RCC 7860 (cell line): ENCODE measurements around the gene PTPRG.

Experiments
- DNase-seq: peaks from one replicate; pipeline ENCODE4 v3.0.0-alpha.2; 2015; ENCODE audit warnings: low spot score
- FAIRE-seq: peaks from 2 replicates; lab custom pipeline; 2012; peaks lifted over from hg19 to GRCh38; lab: Jason Lieb, UNC

The PTPRG gene

DNA sequence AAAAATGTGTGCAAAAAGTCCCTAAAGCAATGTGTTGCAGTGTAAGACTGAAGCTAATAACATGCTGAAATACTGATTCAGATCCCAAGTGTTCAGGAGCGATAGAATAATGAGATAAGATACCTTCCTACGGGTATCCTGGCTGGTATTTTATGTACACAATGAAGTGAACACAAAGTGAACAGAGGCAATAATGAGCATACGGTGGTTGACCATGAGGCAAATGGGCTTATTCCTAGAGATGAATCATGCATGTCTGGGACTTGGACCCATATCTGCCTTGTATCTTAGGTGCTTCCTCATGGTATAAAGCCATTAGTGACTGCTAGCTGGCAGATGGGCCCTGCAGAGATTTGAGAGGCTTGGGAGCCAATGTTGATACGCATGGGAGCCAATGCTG is 21.5 kb downstream of the PTPRG start:
- DNase-seq (no peak), FAIRE-seq (no peak)

DNA sequence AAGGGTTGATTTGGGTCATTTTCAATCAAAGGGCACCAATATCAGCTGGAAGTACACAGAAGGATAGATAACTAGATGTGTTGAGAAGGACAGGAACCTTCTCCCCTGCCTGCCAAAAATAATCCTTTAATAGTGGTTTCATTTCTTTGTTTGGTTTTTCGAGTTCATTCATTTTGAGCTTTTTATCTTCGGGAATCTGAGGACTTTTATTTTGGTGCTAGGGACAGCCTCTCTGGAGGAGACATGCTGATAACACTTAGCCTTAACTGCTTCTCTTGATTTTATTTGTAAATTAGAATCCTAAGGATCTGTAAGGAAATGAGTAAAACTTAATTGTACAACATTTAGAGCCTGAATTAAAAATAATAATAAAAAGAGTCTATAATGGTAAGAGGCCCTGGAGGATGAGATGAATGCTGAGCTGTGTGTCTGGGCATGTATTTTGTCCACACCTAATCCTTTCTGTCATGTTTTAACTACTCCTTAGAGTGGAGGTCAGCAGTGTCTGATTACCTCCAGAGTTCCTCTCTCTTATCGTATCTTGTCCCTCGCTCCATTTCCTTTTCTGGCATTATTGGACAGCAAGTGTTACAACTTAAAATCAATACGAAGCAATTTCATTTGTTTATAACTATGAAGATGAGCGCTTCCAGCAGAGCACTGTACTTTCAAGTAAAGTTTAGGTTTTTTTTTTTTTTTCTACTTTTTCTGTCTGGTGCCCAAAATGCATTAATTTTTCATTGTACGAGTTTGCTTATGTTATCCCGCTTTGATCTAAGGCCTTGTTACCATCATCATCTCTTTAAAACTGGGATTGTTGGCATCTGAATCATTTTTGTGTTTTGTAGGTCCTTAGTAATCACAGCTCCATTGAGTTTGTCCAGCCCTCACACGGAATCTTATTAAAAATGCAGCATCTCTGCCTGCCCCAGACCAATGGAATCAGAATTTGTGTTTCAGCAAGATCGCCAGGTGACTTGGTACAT is 22.8 kb downstream of the PTPRG start:
- DNase-seq (no peak), FAIRE-seq (no peak)

DNA sequence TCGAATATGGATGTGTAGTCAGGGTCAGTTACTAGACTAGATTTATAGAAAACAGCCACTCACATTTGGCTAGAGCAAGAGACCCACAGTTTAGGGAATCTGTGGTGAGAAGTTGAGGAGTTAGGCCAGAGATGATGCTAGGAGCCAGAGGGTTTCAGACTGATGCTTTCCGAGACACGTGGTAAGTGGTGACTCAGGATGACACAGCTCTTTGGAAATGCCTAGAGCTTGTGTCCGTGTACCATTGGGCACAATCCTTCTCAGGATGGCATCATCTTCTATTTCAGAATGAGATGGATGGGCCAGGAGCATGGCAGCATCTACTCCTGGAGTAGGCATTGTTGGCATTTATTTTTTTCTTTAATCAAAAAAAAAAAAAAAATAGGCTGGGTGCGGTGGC is 28.5 kb downstream of the PTPRG start:
- FAIRE-seq (peak; percentile 75), DNase-seq (peak; percentile 81)

DNA sequence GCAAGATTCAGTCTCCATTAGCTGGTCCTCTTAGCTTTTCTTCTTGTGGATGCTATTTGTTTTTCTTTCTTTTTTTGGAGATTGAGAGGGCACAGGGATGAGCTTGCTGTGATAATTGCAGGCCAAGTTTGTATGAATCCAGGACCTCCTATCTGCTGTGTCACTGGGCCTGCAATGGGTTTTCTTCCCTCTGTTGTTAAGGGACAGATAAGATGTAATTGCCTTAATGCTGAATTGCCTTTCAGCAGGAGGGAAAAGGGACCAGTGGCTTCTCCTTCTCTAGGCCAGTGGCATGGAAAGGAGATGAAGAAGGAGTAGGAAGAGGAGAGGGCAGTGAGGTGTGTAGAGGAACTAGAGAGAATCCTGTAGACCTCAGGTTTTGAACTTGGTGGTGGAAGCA is 29.9 kb downstream of the PTPRG start:
- DNase-seq: no peak
- FAIRE-seq: no peak

DNA sequence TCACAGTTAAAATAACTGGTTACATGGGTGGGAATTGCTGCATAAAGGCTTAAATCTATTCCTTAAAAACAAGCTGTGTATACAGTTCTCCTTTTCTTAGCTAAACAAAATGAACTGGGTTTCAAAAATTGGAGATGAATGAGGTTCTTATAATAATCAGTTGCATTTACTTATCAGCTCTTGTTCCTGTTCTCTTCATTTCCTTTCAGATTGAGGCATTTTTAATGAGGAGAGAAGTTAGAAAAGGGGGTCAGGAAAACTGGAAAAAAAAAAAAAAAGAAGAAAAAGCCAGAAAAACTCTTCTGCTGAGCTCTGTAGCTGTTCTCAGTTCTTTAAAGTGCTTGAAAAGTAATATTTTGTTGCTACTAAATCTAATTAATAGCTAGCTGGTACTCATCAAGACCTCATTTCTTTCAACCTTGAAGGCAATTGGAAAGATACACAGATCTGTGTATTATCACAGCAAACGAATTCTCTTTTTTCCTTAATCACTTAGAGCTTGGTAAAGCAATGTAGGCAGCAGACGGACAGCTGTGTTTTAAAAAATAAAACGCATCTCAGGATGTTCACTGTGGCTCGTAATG is 32.2 kb downstream of the PTPRG start:
- no peak for DNase-seq
- no peak for FAIRE-seq

DNA sequence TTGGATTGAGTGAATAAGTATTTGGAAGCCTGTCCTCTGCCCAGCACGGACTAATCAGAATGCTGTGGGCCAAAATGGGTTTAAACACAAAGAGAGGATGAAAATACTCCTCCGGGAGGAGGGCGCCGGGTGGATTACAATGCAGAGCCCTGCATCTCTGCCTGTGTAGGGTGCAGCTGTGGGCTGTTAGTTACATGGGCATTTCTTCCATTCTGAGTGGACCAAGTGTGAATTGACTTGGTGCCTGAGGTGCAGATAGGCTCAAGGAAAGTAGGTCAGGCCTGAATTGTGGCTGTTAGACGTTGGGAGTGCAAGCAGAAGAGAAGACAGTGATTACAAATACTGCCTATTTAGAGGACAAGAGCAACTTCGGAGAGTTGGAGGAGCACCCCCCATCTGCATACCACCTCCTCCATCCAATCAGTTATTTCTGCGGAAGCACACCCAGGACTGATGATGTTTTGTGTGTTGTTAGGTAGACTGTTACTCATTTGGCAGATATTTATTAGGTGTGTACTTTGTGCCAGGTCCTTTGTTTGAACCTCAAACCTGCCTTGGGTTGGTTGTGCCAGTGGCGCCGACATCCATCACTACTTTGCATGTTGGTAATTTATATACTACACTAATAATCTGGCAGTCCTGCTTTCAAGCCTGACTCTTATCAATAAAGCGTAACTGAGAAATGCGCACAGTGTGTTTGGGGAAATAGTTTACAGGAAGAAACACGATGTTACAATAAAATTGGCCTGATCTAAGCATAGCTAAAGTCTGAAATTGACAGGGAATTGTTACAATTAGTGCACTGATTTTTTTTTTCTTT is 33.0 kb downstream of the PTPRG start:
- DNase-seq (no peak), FAIRE-seq (no peak)

DNA sequence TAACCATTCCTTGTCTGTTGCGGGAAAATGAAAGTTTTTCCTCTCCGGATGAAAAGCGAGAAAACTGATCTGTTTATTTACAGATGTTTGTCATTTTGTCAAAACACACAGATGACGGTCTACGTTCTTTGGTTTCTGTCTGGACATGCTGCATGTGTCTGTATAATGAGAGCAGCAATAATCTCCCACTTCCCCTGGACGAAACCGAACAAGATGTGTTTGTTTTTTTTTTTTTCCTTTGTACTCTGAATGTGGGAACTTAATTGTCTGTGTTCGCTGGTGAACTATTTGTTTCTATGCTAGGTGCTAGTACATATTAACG is 33.6 kb downstream of the PTPRG start:
- no peak for DNase-seq
- no peak for FAIRE-seq

DNA sequence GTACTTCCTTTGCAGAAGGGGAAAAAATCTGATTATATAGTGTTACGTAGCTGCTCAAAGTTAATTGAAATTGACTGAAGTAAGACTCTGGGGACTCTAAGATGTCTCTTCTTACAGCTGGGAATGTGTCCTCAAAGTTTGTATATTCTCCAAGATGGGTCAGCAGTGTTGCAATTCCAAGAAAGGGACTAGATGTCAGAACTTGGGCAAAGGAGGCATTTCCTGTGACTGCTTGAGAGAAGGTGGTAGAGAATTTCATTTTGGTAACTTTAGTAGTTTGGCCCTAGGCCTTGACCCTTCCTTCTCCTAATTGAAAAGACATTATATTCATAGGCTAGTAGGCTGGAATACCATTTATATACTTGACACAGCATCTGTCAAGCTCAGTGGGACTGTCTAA is 33.9 kb downstream of the PTPRG start:
- no peak for FAIRE-seq
- no peak for DNase-seq

DNA sequence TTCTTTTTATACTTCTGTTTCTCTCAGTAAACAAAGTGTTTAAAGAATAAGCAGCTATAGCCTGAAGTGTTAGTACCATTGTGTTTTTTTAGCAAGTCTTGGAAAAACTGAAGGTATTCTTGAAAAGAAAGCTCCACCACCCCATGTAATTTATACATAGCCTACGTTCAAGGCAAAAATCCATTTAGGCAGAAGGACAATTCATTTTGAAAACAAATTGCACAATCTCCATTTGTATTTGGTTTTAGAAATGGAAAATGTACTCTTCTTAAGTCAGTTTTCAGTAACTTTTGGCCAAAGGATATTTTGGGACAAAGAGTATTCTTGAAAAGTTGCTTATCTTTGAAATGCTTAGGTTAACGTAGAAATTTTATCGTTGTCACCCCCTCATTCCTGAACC is 34.5 kb downstream of the PTPRG start:
- DNase-seq (no peak), FAIRE-seq (no peak)

DNA sequence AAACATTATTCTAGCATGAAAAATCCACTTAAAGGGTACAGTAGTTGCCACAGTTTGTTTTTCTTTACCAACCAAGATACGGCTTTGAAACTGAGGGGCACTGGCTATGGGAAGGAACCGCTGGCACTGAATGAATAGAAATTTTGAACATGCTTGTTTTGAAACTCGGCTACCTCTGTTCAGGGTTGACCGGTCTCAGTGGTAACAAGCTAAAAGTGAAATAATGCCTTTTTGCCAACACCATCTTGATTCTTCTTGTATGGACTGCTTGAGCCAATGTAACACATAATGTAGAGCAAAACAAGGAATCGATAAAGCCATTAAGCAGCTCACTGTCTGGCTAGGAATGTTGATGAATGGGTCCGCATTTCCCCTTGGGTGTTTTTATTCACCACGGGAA is 36.5 kb downstream of the PTPRG start:
- FAIRE-seq: no peak

DNA sequence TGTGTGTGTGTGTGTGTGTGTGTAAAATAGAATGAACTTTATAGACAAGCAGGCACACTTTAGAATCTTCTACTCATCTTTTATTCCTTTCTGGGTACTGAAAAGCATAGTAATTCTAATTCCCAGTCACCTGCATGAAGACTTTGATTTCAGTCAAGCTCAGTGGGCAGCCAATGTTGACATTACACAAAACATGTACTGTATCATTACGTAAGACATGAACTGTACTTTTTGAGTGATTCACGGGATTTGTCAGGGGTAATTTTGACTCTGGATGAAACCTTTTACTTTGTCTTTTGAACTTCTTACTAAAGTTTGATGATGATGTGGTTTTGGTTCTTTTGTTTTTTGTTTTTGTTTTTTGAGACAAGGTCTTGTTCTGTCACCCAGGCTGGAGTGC is 38.8 kb downstream of the PTPRG start:
- DNase-seq (no peak), FAIRE-seq (no peak)

More for the DNA sequence above, 36.5 kb downstream of the PTPRG start:
- DNase-seq: no peak

DNA sequence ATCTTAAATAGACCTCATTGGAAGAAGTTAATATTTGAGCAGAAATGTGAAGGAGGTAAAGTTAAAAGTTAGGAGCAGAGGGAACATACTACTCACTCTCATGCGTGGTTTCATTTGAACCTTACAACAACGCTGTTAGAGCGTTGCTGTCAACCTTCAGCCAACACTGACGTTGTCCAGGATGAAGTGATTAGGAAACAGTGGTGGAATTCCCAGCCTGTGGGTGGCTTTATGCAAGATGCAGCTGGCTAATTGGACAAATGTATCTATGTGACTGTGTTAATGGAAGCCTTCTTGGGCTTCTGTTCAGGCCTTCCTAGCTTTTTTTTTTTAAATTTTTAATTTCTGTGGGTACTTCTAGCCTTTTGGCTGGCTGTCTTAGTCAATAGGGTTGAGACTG is 40.5 kb downstream of the PTPRG start:
- DNase-seq (no peak), FAIRE-seq (no peak)

DNA sequence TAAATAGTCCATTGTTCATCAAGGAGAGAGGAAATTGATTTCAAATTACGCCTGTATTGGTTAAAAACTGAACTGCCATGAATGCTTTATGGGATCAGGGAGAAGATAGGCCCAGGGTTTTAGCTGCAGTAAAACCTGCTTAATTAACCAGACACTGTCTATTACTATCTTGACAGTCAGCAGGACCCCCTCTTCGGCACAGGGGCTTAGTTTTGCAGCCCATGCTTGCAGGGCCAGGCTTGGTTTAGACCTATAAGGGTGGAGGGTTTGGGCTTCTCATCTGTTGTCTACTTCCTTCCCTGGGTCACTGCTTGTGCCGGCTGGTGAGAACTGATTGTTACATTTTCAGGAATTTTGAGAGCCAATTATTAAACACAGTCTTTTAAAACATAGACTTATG is 41.1 kb downstream of the PTPRG start:
- DNase-seq (no peak), FAIRE-seq (no peak)

DNA sequence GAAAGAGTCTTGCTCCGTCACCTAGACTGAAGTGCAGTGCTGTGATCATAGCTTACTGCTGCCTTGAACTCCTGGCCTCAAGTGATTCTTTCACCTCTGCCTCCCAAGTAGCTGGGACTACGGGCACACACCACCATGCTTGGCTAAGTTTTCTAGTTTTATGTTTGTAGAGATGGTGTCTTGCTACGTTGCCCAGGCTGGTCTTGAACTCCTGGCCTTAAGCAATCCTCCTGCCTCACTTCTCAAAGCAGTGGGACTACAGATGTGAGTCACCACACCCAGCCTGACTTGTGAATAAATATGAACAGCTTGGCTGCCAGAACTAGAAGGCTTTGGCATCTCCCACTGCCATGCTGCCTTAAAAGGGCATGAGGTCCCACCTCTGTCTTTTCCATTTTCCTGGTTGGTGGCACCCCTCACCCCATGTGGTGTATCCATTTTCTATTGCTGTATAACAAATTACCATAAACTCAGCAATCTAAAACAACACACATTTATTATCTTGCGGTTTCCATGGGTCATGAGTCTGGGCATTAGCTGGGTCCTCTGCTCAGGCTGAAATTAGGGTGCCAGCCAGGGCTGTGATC is 44.3 kb downstream of the PTPRG start:
- DNase-seq (no peak), FAIRE-seq (no peak)

DNA sequence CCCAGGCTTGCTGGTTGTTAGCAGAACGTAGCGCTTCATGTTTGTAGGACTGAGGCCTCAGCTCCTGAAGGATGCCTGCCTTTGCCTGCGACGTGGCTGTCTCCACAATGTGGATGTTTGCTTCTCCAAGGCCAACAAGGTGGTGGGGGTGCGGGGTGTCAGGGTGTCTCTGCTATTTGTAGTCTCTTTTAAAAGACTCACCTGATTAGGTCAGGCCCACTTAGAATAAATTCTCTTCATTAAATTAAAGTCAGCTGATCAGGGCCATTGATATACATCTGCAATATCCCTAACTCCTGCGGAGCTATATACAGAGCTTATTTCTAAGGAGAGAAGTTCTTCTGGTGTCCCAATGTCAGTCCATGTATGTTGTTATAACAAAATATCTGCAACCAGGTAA is 44.8 kb downstream of the PTPRG start:
- FAIRE-seq: no peak
- DNase-seq: no peak

DNA sequence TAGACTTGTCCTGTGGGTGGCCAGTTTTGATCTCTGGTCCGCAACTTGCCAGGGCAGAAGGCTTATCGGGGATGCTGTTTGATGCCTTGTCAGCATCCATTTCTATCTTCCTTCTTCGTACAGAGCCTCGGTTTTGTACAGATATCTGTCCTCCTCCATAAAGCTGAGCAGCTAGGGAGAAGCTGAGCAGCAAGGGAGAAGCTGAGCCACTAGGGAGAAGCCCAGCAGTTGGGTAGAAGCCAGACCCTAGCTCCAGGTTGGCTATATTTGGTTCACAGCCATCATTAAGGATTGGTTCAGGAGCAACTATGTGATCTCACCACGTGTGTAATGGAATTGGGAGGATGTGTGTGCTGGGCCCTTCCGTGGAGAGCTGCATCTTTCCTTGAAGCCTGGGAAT is 46.7 kb downstream of the PTPRG start:
- no peak for FAIRE-seq

DNA sequence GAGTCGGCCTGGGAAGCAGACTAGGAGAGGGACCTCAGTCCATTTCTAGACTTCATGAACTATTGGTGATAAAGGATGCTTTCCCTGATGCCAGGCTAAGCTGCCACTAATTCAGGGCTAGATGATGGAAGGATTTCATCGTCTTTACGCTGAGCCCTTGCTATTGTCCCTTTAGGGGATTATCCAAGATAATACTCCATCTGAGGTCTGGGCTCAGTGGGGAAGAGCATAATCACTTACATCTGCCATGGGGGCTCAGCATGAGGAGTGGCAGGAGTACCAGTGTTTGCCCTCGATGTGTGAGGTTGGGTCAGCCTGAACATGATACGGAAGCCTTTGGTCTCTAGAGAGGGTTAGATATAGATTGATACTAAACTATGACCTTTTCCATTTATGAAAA is 47.3 kb downstream of the PTPRG start:
- FAIRE-seq (no peak), DNase-seq (no peak)

More for the DNA sequence above, 46.7 kb downstream of the PTPRG start:
- no peak for DNase-seq

DNA sequence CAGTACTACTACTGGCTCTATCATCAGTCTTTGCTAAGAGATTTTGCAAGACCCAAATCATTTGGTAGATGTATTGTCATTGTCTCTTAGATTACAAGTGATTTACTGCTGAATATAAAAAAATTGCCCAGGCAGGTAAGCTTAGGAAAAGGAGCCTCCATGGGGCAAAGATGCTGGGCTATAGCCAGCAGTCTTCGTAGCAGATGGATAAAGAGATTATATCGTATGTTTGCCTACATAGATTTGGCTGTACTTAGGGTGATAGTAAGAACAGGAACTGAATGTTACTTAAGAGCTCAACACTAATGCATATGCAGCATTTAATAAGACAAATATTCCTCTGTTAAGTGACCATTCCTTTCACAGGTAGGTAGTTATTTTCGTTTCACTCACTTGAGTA is 48.9 kb downstream of the PTPRG start:
- FAIRE-seq: no peak
- no peak for DNase-seq

DNA sequence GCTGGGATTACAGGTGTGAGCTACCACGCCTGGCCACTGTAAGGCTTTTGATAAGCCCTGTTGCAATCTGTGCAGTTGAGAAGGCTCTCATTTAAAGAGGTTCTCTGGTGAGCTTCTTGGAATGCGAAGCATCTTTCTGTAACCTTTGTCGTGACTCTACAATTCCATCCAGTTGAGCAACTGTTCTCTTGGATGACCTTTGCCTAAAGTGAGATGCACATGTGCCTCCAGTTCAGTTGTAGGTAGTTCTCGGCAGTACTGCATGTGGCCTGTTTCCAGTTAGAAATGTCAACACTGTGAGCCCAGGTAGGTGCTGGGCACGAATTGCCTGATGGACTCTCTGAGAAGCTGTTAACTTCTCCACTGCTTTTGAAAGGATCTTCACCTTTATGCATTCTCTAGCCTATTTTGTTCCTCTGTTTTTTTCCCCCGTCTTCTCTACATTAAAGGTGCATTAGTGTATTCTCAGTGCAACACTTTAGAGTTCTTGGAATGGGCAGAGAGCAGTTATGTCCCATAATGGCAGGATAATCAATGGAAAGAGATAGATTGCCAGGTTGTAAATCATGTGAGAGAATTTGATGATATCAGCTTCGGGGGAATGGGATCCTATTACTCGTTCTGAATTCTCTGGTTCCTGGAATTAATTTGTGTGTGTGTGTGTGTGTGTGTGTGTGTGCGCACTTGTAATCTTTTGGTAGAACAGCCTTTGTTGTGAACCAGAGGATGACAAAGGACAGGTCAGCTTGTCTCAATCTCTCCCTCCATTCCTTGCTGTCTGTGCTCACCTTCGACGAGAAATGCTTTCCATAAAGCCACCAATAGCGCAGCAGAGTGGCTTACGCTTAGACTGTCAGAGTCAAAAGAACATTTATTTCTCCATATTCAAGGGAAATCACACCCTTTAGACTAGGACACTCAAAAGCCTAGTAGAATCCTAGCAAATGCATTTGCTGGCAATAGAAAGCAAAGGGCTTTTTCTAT is 51.1 kb downstream of the PTPRG start:
- FAIRE-seq (no peak), DNase-seq (no peak)

DNA sequence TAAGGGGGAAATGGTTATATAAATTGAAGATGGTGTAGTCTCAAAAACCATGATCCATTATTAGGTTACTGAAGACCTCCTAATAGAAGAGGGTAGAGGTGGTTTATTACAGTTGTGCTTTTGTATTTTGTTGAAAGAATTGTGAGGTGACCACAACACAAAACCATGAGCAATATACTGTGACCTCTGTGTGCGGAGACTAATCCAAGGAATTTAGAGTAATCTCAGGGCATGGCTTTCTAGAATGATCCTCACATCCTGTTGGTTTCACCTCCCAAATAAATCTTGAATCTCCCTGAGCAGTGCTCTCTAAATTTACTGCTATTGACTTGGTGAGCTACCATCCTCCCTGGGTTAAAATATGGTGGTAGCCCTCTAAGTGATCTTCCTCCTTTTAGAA is 52.3 kb downstream of the PTPRG start:
- DNase-seq: no peak
- FAIRE-seq: no peak
